ENCODE data around the gene ARHGAP4.

GRCh38 chrX:153950127-153950526 is 24.1 kb upstream of the ARHGAP4 start:
- TF ChIP-seq CEBPB (IDR thresholded peaks at IDR 0.05), result no peak
- TF ChIP-seq TAF1 (IDR thresholded peaks at IDR 0.05; ENCODE audit: low read depth), result no peak
- no peak for TF ChIP-seq RAD21 (IDR thresholded peaks at IDR 0.05; ENCODE audit: low read depth)
- TF ChIP-seq YY1 (IDR thresholded peaks at IDR 0.05; ENCODE audit: low read depth), result no peak
- TF ChIP-seq FOXM1 (IDR thresholded peaks at IDR 0.05; ENCODE audit: borderline replicate concordance, low read depth), result no peak
- TF ChIP-seq CREB1 (IDR thresholded peaks at IDR 0.05; ENCODE audit: low read depth), result no peak
